MCF 10A (cell line): ENCODE data around the gene PGBD5. TPM values are rescaled to one million over a fixed set of nuclear protein-coding genes. Genes with fewer than 3 reads are reported as not detected.

Experiments used
- BruUV-seq: library from RNA; stranded (reverse); fragments of 400-500 nt; replicated peaks from 2 replicates; lab custom pipeline; 2021; lab: Mats Ljungman, UMichigan
- CTCF ChIA-PET: fragments of 300-600 bp; sonication (Branson Sonifier 250); formaldehyde crosslinking; extraction: SDS; loops from one replicate; lab custom pipeline; 2021; ENCODE audit warnings: antibody characterized with exemption, inconsistent platforms; lab: Yijun Ruan, JAX
- POLR2A ChIA-PET: fragments of 300-600, 350-650 bp; sonication (Branson Sonifier 250); formaldehyde crosslinking; extraction: SDS; loops from one replicate; lab custom pipeline; 2020; ENCODE audit warnings: antibody characterized with exemption, inconsistent platforms; lab: Yijun Ruan, JAX
- DNase-seq: peaks from one replicate; pipeline ENCODE4 v3.0.0-alpha.2; 2018; ENCODE audit not compliant: unreplicated experiment
- H3K27ac Mint-ChIP-seq: one replicate; pipeline ENCODE4 v1.8.0; 2022; ENCODE audit warnings: mild to moderate bottlenecking, low read depth, mixed read lengths; ENCODE audit not compliant: unreplicated experiment
- H3K27me3 Mint-ChIP-seq: one replicate; pipeline ENCODE4 v1.8.0; 2022; ENCODE audit warnings: mixed read lengths; ENCODE audit not compliant: insufficient read depth, unreplicated experiment
- H3K36me3 Mint-ChIP-seq: one replicate; pipeline ENCODE4 v1.8.0; 2022; ENCODE audit warnings: mild to moderate bottlenecking, moderate library complexity, mixed read lengths; ENCODE audit not compliant: insufficient read depth, unreplicated experiment
- H3K4me1 Mint-ChIP-seq: one replicate; pipeline ENCODE4 v1.8.0; 2022; ENCODE audit warnings: mixed read lengths; ENCODE audit not compliant: insufficient read depth, unreplicated experiment
- H3K4me3 Mint-ChIP-seq: one replicate; pipeline ENCODE4 v1.8.0; 2022; ENCODE audit warnings: mild to moderate bottlenecking, moderate library complexity, mixed read lengths; ENCODE audit not compliant: unreplicated experiment
- H3K9me3 Mint-ChIP-seq: one replicate; pipeline ENCODE4 v1.8.0; 2022; ENCODE audit warnings: mixed read lengths; ENCODE audit not compliant: unreplicated experiment
- intact Hi-C: fragments of 100-400 bp; cut with micrococcal nuclease; formaldehyde crosslinking; loops from 2 replicates; pipeline ENCODE4 v1.14.1; 2022
- total RNA-seq: library from RNA; stranded (reverse); gene quantifications from 2 replicates; pipeline ENCODE4 v1.2.3, GENCODE V29; 2022
- TF ChIP-seq, protein P1 (sequence below): fragments of 200-600 bp; IDR thresholded peaks from one replicate; pipeline ENCODE4 v1.8.0; 2022; ENCODE audit warnings: antibody characterized with exemption, mild to moderate bottlenecking; ENCODE audit not compliant: unreplicated experiment

Gene PGBD5
- total RNA-seq, 1 experiment from 2014 or later: 1.2 TPM

DNA sequence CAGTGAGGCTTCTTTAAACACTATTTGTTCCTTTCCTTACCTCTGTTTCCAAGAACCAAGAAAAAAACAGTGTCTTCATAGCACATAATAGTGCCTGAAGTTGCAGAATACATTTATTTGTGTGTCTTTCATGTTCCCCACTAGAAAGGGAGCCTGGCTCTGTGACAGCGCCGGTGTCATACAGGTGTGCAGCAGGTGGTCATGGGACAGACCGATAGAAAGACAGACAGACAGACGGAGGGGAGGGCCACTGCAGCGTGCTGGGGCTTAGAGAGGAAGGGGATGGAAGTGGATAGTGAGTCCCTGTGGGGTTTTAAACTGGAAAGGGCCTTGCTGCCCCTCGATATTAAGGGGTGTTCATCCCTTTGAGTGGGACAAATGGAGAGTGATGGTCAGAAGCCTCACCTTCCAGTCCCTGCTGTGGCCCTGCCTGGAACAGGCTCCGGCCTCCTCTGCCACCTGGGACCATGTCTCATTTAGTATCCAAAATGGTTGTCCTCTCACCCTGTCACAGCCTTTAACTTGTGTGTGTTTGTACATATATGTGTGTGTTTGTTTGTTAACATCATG, 152.9 kb downstream of the PGBD5 start:
- CTCF ChIA-PET: interaction anchor here (1.3 kb wide), 1 partner anchor 612 kb away, joined by 9 read pairs; no protein-coding TSS in a partner anchor

GRCh38 chr1:230272557-230272956, 153.6 kb downstream of the PGBD5 start:
- ChIA-PET CTCF (interaction anchor here (3.6 kb wide), 1 partner anchor 611 kb away, joined by 16 read pairs; no protein-coding TSS in a partner anchor), POLR2A (no interaction called here)
- Mint-ChIP-seq H3K27me3 (no peaks in the 10 kb centered on the region), H3K36me3 (peaks cover 34% of the 10 kb centered on the region), H3K4me3 (no peak overlapping the region), H3K9me3 (no peaks in the 10 kb centered on the region), H3K4me1 (no peaks in the 10 kb centered on the region), H3K27ac (no peak overlapping the region)
- no TSS peak for BruUV-seq
- DNase-seq: no peak
- TF ChIP-seq, protein P1, sequence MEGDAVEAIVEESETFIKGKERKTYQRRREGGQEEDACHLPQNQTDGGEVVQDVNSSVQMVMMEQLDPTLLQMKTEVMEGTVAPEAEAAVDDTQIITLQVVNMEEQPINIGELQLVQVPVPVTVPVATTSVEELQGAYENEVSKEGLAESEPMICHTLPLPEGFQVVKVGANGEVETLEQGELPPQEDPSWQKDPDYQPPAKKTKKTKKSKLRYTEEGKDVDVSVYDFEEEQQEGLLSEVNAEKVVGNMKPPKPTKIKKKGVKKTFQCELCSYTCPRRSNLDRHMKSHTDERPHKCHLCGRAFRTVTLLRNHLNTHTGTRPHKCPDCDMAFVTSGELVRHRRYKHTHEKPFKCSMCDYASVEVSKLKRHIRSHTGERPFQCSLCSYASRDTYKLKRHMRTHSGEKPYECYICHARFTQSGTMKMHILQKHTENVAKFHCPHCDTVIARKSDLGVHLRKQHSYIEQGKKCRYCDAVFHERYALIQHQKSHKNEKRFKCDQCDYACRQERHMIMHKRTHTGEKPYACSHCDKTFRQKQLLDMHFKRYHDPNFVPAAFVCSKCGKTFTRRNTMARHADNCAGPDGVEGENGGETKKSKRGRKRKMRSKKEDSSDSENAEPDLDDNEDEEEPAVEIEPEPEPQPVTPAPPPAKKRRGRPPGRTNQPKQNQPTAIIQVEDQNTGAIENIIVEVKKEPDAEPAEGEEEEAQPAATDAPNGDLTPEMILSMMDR: no peak
- intact Hi-C loops: no loop called here

More for the DNA sequence above, 152.9 kb downstream of the PGBD5 start:
- no peak for DNase-seq
- Mint-ChIP-seq H3K4me3 (no peak overlapping the region), H3K27me3 (no peaks in the 10 kb centered on the region), H3K4me1 (no peaks in the 10 kb centered on the region), H3K9me3 (no peaks in the 10 kb centered on the region), H3K27ac (no peak overlapping the region), H3K36me3 (peaks cover 34% of the 10 kb centered on the region)
- TF ChIP-seq, protein P1: no peak
- POLR2A ChIA-PET: no interaction called here
- intact Hi-C loops: no loop called here
- no TSS peak for BruUV-seq

GRCh38 chr1:230271300-230272035, 154.7 kb downstream of the PGBD5 start:
- intact Hi-C loops: no loop called here
- POLR2A ChIA-PET: no interaction called here
- H3K4me1 Mint-ChIP-seq: no peaks in the 10 kb centered on the region
- CTCF ChIA-PET: interaction anchor here (0.6 to 3.6 kb wide), 7 partner anchors 11 to 613 kb away, joined by 3 to 16 read pairs (median 4); no protein-coding TSS in a partner anchor
- no peak overlapping the region for H3K27ac Mint-ChIP-seq
- no peaks in the 10 kb centered on the region for H3K27me3 Mint-ChIP-seq
- TF ChIP-seq, protein P1: no peak
- BruUV-seq: no TSS peak
- no peak for DNase-seq
- H3K36me3 Mint-ChIP-seq: peaks cover 33% of the 10 kb centered on the region
- H3K4me3 Mint-ChIP-seq: no peak overlapping the region
- no peaks in the 10 kb centered on the region for H3K9me3 Mint-ChIP-seq

DNA sequence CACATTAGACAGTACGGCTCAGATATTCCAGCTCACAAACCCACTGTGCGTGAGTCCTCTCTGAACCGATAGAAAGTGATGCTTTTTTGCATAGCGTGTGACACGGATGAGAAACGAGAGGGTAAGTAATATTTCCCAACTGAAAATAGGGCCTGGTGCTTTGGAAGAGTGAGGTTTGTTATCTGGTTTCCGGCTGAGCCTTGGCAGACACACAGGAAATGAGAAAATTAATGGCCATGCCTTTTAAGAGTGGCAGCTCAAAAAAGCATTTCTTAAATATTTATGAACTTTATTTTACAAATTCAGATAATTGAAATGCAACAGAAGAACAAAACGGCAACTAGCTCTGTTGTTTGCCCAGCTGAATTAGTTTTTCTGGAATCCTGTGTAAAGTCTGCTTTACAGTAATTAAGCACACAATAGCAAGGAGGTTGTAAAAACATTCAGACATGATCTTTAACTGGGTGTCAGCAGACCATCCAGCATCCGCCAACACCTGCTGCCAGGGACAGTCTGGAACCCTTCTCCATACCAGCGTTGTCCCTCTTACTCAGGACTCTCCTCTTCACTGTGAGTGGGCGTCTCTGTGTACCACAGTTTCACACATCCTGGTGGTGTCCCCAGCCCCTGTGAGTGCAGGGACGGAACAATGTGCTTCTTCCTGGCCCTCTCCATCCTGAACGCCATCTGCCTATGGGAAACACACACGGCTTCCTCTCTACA, 155.4 kb downstream of the PGBD5 start:
- BruUV-seq: no TSS peak
- Mint-ChIP-seq H3K27me3 (no peaks in the 10 kb centered on the region), H3K9me3 (no peaks in the 10 kb centered on the region), H3K4me1 (no peaks in the 10 kb centered on the region), H3K36me3 (peaks cover 41% of the 10 kb centered on the region), H3K27ac (no peak overlapping the region), H3K4me3 (no peak overlapping the region)
- intact Hi-C loops: no loop called here
- TF ChIP-seq, protein P1: no peak
- DNase-seq: no peak
- POLR2A ChIA-PET: interaction anchor here (0.7 kb wide), 1 partner anchor 22 kb away, joined by 3 read pairs; no protein-coding TSS in a partner anchor
- CTCF ChIA-PET: interaction anchor here (0.6 to 3.6 kb wide), 11 partner anchors 12 to 611 kb away, joined by 3 to 16 read pairs (median 4); no protein-coding TSS in a partner anchor
